NT2/D1 (cell line): ENCODE measurements around the gene FAM234A.

ENCODE experiments used
- SUZ12 ChIP-seq: IDR thresholded peaks from 2 replicates; pipeline ENCODE4 v1.6.1; 2011; ENCODE audit not compliant: insufficient read length, insufficient read depth; ENCODE audit errors: extremely low read depth
- YY1 ChIP-seq: IDR thresholded peaks from 2 replicates; pipeline ENCODE4 v1.6.1; 2011; ENCODE audit not compliant: insufficient read length, insufficient read depth
- ZNF274 ChIP-seq: IDR thresholded peaks from 2 replicates; pipeline ENCODE4 v1.6.1; 2011; ENCODE audit warnings: mild to moderate bottlenecking, low read depth, low read length

- TF ChIP-seq SUZ12, result no peak
- no peak for TF ChIP-seq YY1
- no peak for TF ChIP-seq ZNF274
These were observed 44.9 kb downstream of the FAM234A start for GRCh38 chr16:279531-279930.
